ENCODE data around the gene CDK6.

Gene CDK6

GRCh38 chr7:92699966-92700514, 136.3 kb downstream of the CDK6 start:
- DNase-seq: no peak

- DNase-seq: no peak
Observed at GRCh38 chr7:92699560-92699959, 136.8 kb downstream of the CDK6 start.

- DNase-seq: no peak
Observed at GRCh38 chr7:92698237-92698841, 138.0 kb downstream of the CDK6 start.

GRCh38 chr7:92697414-92697813, 139.0 kb downstream of the CDK6 start:
- DNase-seq: no peak

GRCh38 chr7:92697012-92697411, 139.4 kb downstream of the CDK6 start:
- no peak for DNase-seq

GRCh38 chr7:92696584-92696983, 139.8 kb downstream of the CDK6 start:
- no peak for DNase-seq

GRCh38 chr7:92695308-92696261, 140.8 kb downstream of the CDK6 start:
- DNase-seq: no peak

- DNase-seq: no peak
Observed at GRCh38 chr7:92694211-92694610, 142.2 kb downstream of the CDK6 start.

- no peak for DNase-seq
Observed at GRCh38 chr7:92693519-92693918, 142.9 kb downstream of the CDK6 start.

GRCh38 chr7:92691578-92691977, 144.8 kb downstream of the CDK6 start:
- no peak for DNase-seq

- DNase-seq: peak; percentile 72
Observed at GRCh38 chr7:92685136-92686042, 151.0 kb downstream of the CDK6 start.

GRCh38 chr7:92684274-92684673, 152.1 kb downstream of the CDK6 start:
- DNase-seq: no peak

- DNase-seq: no peak
Observed at GRCh38 chr7:92682903-92683539, 153.4 kb downstream of the CDK6 start.

GRCh38 chr7:92682330-92682729, 154.0 kb downstream of the CDK6 start:
- no peak for DNase-seq

GRCh38 chr7:92681633-92682032, 154.7 kb downstream of the CDK6 start:
- no peak for DNase-seq

GRCh38 chr7:92680442-92680841, 155.9 kb downstream of the CDK6 start:
- no peak for DNase-seq

GRCh38 chr7:92678291-92678920, 158.0 kb downstream of the CDK6 start:
- no peak for DNase-seq

- DNase-seq: no peak
Observed at GRCh38 chr7:92674379-92674778, 162.0 kb downstream of the CDK6 start.

GRCh38 chr7:92671505-92672169, 164.7 kb downstream of the CDK6 start:
- DNase-seq: peak; percentile 37

- DNase-seq: no peak
Observed at GRCh38 chr7:92670204-92670851, 166.0 kb downstream of the CDK6 start.

Data from stimulated activated CD4-positive, alpha-beta T cell treated with anti-CD3 and anti-CD28 coated beads, Interleukin-1b, Interleukin-23, amount 100 ng/mL, for 48 hours (primary cell).